ENCODE results near the gene BMERB1.
"Not testable (repeated sequence)": the region's sequence is repeated elsewhere in the genome, so short reads cannot be mapped to it uniquely, and the experiment has no call there.

BMERB1 gene

DNA sequence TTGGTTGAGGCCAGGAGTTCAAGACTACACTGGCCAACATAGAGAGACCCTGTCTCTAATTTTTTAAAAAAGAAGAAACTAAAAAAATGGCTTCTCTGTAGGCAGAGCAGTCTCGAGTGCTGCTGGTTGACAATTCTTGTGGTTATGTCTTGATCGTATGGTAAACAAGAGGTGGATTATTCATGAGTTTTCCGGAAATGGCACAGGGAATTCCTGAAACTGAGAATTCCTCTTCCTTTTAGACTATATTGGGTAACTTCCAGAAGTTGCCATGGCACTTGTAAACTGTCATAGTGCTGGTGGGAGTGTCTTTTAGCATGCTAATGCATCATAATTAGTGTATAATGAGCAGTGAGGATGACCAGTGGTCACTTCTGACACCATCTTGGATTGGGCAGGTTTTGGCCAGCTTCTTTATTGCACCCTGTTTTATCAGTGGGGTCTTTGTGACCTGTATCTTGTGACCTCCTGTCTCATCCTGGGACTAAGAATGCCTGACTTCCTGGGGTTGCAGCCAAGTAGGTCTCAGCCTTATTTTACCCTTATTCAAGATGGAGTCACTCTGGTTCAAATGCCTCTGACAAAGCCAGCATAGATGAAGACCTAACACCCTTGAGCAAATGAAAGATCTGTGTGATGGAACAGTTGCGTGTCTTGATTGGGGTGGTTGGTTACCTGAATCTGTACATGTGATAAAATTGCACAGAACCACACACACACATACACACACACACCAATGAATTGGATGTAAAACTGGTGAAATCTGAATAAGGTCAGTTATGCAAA lies 30.2 kb downstream of the BMERB1 start:
- no peak for DNase-seq

DNA sequence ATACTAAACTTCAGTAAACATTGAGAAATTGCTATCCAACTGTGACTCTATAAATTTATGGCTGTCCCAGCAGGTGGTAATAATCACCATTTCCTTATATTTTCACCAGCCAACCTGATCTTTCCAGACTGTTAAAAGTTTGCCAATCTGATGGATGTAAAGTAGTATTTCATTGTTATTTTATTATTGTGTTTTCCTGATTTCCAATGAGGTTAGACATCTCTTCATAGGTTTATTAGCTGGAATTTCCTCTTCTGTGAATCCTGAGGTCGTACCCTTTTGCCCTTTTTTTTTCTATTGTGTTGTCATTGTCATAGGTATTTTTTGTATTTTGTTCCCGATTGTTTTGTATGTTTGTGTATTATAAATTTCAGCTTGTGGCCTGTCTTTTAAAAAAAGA lies 31.7 kb downstream of the BMERB1 start:
- DNase-seq: no peak

DNA sequence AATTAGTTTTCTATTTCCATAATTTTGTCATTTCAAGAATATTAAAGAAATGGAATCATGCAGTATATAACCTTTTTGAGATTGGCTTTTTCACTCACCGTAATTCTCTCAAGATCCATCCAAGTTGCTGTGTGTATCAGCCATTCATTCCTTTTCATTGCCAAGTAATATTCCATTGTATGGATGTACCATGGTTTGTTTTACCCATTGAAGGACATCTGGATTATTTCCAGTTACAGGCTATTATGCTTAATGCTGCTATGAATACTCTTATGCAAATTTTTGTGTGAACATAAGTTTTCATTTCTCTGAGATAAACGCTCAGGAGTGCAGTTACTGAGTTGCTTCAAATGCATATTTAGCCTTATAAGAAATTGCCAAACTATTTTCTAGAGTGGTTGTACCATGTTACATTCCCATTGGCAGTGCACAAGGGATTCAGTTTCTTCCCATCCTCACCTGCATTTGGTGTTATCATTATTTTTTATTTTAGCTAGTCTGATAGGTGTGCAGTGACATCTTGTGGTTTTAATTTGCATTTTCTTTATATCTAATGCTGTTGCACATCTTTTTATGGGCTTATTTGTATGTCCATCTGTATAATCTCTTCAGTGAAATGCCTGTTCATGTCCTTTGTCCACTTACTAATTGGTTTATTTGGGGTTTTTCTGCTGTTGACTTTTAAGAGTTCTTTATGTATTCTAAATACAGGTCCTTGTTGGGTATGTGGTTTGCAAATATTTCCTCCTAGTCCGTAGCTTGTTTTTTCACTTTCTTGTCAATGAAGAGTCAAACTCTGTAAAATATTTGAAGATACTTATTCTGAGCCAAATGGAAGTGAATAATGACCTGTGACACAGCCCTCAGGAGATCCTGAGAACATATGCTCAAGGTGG lies 32.7 kb downstream of the BMERB1 start:
- no peak for DNase-seq

- not testable (repeated sequence) for DNase-seq
Measured at GRCh38 chr16:15476971-15477370, 42.6 kb downstream of the BMERB1 start.

GRCh38 chr16:15477802-15478201 lies 43.4 kb downstream of the BMERB1 start:
- no peak for DNase-seq

DNA sequence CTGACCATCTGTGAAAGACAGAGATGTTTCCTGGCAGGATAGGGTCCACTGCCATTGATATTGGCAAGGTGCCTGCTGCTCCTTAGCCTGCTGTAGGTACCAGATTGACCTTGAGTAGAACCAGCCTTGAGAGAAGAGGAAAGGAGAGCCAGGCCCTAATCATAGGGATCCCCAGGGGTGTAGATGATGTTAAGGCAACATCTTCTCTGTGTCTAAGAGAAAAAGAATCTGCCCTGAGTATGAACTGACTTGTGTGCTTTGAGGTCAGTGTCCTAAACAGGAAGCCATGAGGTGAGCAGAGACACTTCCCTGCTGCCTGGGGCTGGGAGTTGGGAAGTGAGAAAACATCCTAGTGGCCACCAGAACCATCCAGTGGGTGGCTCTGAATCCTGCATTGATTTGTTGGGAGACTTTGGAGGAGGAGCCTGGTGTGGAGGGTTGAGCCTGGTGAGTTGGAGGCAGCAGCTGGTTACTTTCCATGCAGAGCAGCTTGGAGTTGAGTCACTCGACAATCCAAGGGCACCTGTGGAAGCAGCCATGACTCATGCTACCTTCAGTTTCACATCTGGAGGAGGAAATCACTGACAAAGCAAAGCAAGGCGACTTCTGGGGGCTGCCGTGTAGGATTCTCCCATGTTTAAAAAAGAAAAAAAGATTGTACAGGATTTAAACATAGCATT lies 47.8 kb downstream of the BMERB1 start:
- DNase-seq: peak; percentile 36

GRCh38 chr16:15482748-15483298 lies 48.4 kb downstream of the BMERB1 start:
- no peak for DNase-seq

DNA sequence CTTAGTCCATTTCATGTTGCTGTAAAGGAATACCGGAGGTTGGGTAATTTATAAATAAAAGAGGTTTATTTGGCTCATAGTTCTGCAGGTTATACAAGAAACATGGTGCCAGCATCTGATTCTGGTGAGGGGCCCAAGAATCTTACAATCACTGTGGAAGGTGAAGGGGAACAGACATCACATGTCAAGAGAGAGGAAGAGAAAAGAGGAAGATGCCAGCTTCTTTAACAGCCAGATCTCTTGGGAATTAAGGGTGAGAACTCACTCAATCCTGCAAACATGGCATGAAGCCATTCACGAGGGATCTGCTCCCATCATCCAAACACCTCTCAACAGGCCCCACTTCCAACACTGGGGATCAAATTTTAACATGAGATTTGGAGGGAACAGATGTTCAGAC lies 49.5 kb downstream of the BMERB1 start:
- DNase-seq: no peak

DNA sequence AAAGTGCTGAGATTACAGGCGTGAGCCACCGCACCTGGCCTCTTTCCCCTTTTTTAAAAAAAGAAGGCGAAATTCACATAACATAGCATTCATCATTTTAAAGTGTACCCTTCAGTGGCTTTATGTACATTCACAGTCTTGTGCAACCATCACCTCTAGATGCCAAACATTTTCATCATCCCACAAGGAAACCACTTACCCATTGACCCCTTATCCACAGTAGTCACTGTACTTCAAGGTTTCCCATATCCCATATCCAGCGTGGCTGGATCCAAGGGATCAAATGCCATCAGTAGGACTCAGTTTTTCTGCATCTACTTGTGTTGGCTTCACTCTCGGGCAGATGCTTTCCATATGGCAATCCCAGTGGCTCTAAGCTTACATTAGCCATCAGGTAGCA lies 50.3 kb downstream of the BMERB1 start:
- no peak for DNase-seq

DNA sequence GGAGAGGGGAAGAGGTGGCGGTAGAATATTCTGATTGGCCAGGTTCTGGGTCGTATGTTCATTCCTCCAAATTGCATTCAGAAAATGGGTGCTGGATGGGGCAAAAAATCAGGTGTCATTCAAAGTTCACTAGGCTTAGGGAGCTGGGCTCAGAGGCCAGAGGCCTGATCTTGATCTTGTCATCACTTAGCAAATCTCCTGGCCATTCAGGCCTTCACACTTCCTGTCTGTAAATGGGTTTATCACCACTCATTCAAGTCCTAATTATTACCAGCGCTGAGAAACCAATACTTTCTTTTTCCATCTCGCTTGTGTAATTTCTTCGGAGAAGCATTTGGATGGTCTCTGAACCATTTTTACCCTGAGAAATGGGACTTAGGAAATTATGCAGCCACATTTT lies 50.8 kb downstream of the BMERB1 start:
- no peak for DNase-seq

- no peak for DNase-seq
Measured at GRCh38 chr16:15486661-15487060, 52.3 kb downstream of the BMERB1 start.

DNA sequence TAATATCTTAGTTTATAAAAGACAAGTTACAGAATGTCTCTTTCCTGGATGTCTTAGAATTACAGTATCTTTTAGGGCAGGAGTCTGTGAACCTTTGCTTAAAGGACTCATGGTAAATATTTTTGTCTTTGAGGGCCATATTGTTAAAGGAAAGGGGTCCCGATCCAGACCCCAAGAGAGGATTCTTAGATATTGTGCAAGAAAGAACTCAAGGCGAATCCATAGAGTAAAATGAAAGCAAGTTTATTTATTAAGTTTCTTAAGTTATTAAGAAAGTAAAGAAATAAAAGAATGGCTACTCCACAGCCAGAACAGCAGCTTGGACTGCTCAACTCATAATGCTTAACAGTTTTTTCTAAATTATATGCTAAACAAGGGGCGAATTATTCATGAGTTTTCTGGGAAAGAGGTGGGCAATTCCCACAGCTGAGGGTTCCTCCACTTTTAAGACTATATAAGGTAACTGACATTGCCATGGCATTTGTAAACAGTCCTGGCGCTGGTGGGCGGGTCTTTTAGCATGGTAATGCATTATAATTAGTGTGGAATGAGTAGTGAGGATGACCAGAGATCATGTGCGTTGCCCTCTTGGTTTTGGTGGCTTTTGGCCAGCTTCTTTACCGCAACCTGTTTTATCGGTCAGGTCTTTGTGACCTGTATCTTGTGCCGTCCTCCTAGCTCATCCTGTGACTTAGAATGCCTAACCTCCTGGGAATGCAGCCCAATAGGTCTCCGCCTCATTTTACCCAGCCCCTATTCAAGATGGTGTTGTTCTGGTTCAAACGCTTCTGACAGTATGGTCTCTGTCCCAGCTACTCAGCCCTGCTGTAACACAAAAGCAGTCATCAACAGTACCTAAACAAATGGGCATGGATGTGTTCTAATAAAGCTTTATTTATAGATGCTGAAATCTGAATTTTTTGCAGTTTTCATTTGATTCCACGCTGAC lies 53.2 kb downstream of the BMERB1 start:
- DNase-seq: no peak

DNA sequence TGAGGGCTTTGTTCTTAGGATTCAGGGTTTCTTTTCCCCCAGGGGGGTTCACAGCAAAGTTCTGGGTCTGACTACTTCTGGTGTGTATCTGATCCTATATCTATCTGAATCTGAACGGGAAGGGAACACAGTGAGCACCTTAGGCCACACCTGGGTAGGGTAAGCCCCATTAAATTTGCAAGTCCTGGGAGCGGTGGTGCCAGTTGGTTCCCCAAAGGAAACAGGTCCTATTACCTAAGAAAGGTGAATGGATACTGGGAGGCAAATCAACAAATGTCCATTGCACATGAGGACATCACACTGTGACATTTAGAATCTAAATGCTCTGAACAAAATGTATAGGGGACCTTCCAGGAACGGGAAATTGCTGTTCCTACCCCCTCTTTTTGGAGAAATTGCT lies 54.6 kb downstream of the BMERB1 start:
- no peak for DNase-seq

- no peak for DNase-seq
Measured at GRCh38 chr16:15490123-15490711, 55.8 kb downstream of the BMERB1 start.

- no peak for DNase-seq
Measured at GRCh38 chr16:15491411-15491810, 57.0 kb downstream of the BMERB1 start.

DNA sequence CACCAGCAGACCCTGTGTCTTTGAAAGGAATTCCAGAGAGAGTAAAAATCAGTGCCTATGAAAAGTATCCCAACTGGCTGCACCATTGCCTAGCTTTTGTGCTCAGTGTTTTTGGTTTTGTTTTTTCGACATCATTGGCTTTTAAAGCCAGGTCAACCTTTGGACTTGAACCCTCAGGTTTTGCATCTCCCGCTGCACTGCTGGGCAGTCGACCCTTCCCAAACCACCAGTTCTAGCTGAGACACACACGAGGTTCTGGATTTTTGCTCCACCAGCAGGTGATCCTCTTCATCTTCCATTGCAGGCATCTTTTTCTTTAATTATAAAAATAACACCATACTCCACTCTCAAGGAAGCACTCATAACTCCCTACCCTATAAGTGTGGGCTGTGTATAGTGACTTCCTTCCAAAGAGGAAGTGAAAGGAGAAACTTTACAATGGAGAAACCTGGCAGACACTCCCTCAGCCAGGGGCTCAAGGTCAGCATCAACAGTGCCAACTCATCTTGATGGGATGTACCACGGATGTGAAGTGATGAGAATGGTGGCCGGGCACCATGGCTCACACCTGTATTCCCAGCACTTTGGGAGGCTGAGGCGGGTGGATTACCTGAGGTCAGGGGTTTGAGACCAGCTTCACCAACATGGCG lies 57.8 kb downstream of the BMERB1 start:
- DNase-seq: no peak

DNA sequence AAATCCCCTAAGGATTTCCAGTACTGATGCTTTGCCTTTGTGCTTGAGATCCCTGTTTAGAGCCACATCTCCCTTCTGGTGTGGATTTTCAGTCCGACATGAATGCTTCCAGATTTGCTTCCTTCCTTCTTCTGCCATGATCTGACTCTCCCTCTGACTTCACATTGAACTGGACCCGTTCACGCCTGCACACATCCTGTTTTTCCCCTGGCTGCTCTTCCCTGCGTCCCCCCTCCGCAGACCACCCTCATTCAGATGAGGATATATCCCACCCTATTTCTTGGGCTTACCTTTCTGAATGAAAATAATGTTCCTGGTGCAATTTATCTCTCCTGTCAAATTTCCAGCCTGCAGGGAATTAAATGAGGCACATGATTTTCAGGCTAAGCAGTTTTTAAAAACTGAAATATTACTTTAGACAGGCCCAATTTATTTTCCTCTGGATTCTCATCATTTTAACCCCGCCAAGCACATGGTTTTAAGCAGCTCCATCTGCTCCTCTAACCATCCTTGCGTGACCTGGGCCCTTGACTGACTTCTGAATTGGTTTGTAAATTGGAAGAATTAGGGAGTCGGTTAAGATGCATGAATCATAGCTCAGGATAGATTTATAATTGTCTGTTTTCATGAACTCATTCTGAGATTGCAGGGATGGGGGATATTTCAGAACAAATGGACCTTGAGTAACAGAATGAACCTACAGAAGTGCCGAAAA lies 59.2 kb downstream of the BMERB1 start:
- no peak for DNase-seq

DNA sequence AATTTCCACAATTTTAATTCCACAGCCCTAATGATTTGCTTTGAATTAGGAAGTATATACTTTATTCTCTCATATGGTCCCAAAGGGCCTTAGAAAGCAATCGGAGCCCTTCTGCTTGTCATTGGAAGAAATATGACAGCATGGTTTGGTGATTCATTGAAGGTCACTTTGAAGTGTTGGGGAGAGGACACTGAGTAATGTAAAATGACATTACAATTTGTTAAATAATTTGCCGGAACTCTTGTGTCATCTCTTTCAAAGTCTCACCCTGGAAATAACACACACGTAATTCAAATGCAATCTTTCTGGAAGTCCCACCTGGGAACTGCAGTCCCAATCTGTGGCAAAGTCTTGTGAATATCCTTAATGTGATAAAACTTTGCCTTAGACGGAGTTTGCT lies 59.8 kb downstream of the BMERB1 start:
- no peak for DNase-seq

GRCh38 chr16:15495898-15496297 lies 61.5 kb downstream of the BMERB1 start:
- no peak for DNase-seq

- no peak for DNase-seq
Measured at GRCh38 chr16:15498427-15499175, 64.2 kb downstream of the BMERB1 start.

All from stimulated activated naive CD4-positive, alpha-beta T cell treated with Interleukin-2 at 50 U/mL for 16 hours (primary cell).